ENCODE measurements around the gene SPTAN1. TPM values are rescaled to one million over a fixed set of nuclear protein-coding genes. Genes with fewer than 3 reads are reported as not detected.

SPTAN1 gene
- total RNA-seq, 4 donors from 2014 or later = 185 to 310 (median 275) TPM

- TF ChIP-seq CTCF (IDR thresholded peaks at IDR 0.05; ENCODE audit: low read depth) = no peak
Observed at GRCh38 chr9:128575916-128576315, 23.5 kb downstream of the SPTAN1 start.

- TF ChIP-seq CTCF (IDR thresholded peaks at IDR 0.05; ENCODE audit: low read depth) = no peak
Observed at GRCh38 chr9:128577206-128577605, 24.8 kb downstream of the SPTAN1 start.

GRCh38 chr9:128579194-128579593 lies 26.8 kb downstream of the SPTAN1 start:
- TF ChIP-seq CTCF (IDR thresholded peaks at IDR 0.05; ENCODE audit: low read depth) = no peak

- TF ChIP-seq CTCF (IDR thresholded peaks at IDR 0.05; ENCODE audit: low read depth) = no peak
Observed at GRCh38 chr9:128580731-128581130, 28.3 kb downstream of the SPTAN1 start.

GRCh38 chr9:128587453-128587852 lies 35.1 kb downstream of the SPTAN1 start:
- no peak for TF ChIP-seq CTCF (IDR thresholded peaks at IDR 0.05; ENCODE audit: low read depth)

- TF ChIP-seq CTCF (IDR thresholded peaks at IDR 0.05; ENCODE audit: low read depth) = no peak
Observed at GRCh38 chr9:128588581-128589233, 36.3 kb downstream of the SPTAN1 start.

- no peak for TF ChIP-seq CTCF (IDR thresholded peaks at IDR 0.05; ENCODE audit: low read depth)
Observed at GRCh38 chr9:128593039-128593438, 40.7 kb downstream of the SPTAN1 start.
